Liver (tissue), 9 donors: ENCODE data around the gene LEMD2. TPM values are rescaled to one million over a fixed set of nuclear protein-coding genes. Genes with fewer than 3 reads are reported as not detected.

Experiments
- DNase-seq: peaks from one replicate; pipeline ENCODE4 v3.0.0-alpha.2; 2017; ENCODE audit warnings: low spot score
- H3K27ac ChIP-seq, 2 donors: one replicate each; pipeline ENCODE4 v1.7.0; 2013; ENCODE audit warnings: inconsistent platforms in 2 of 2, low read length in 2 of 2, control low read depth in 1 of 2, low read depth in 1 of 2, mild to moderate bottlenecking in 1 of 2
- H3K27me3 ChIP-seq, 4 donors: one replicate each; pipeline versions ENCODE4 v1.6.1 to v1.7.0; 2013; ENCODE audit warnings: low read length in 3 of 4, inconsistent platforms in 1 of 4, mild to moderate bottlenecking in 1 of 4, moderate library complexity in 1 of 4; ENCODE audit not compliant: control insufficient read depth in 4 of 4, insufficient read depth in 4 of 4
- H3K36me3 ChIP-seq, 4 donors: one replicate each; pipeline versions ENCODE4 v1.6.1 to v1.7.0; 2013; ENCODE audit warnings: low read length in 3 of 4, mild to moderate bottlenecking in 3 of 4, low read depth in 1 of 4, moderate library complexity in 1 of 4; ENCODE audit not compliant: control insufficient read depth in 4 of 4, insufficient read depth in 3 of 4
- H3K4me1 ChIP-seq, 4 donors: one replicate each; pipeline versions ENCODE4 v1.6.1 to v1.7.0; 2013; ENCODE audit warnings: low read length in 3 of 4, mild to moderate bottlenecking in 3 of 4, moderate library complexity in 1 of 4; ENCODE audit not compliant: control insufficient read depth in 4 of 4, insufficient read depth in 4 of 4
- H3K4me3 ChIP-seq, 3 donors: one replicate each; pipeline versions ENCODE4 v1.6.1 to v1.7.0; 2013; ENCODE audit warnings: low read length in 3 of 3, control low read depth in 1 of 3, low read depth in 1 of 3, mild to moderate bottlenecking in 1 of 3
- H3K9ac ChIP-seq, 2 donors: one replicate each; pipeline ENCODE4 v1.7.0; 2013; ENCODE audit warnings: low read length in 2 of 2, mild to moderate bottlenecking in 2 of 2, moderate library complexity in 2 of 2, control low read depth in 1 of 2, low read depth in 1 of 2
- H3K9me3 ChIP-seq, 4 donors: one replicate each; pipeline versions ENCODE4 v1.6.1 to v1.7.0; 2013; ENCODE audit warnings: low read length in 3 of 4; ENCODE audit not compliant: control insufficient read depth in 4 of 4
- EGR1 ChIP-seq, 2 donors: IDR thresholded peaks; 2 replicates each; pipeline ENCODE4 v1.6.1; 2016 to 2018; ENCODE audit warnings: antibody characterized with exemption in 2 of 2, low read depth in 2 of 2
- FOXA1 ChIP-seq: IDR thresholded peaks from 2 replicates; pipeline ENCODE4 v1.6.1; 2016; ENCODE audit warnings: antibody characterized with exemption
- FOXA2 ChIP-seq: IDR thresholded peaks from 2 replicates; pipeline ENCODE4 v1.6.1; 2016; ENCODE audit warnings: antibody characterized with exemption
- GABPA ChIP-seq, 2 donors: IDR thresholded peaks in 1 of 2; conservative IDR thresholded peaks in 1 of 2; 2 replicates each; pipeline ENCODE4 v1.6.1; 2016; ENCODE audit warnings: antibody characterized with exemption in 2 of 2, mild to moderate bottlenecking in 1 of 2, moderate library complexity in 1 of 2
- HNF4A ChIP-seq, 2 donors: conservative IDR thresholded peaks; 2 replicates each; pipeline ENCODE4 v1.6.1; 2016; ENCODE audit warnings: antibody characterized with exemption in 2 of 2, mild to moderate bottlenecking in 2 of 2
- HNF4G ChIP-seq: IDR thresholded peaks from 2 replicates; pipeline ENCODE4 v1.6.1; 2016; ENCODE audit warnings: antibody characterized with exemption
- JUND ChIP-seq, 2 donors: IDR thresholded peaks; 2 replicates each; pipeline ENCODE4 v1.6.1; 2016; ENCODE audit warnings: antibody characterized with exemption in 2 of 2
- MAX ChIP-seq: IDR thresholded peaks from 2 replicates; pipeline ENCODE4 v1.6.1; 2016; ENCODE audit warnings: antibody characterized with exemption
- NR2F2 ChIP-seq: IDR thresholded peaks from 2 replicates; pipeline ENCODE4 v1.6.1; 2016; ENCODE audit warnings: antibody characterized with exemption
- RAD21 ChIP-seq, 2 donors: IDR thresholded peaks; 2 replicates each; pipeline ENCODE4 v1.6.1; 2016; ENCODE audit warnings: antibody characterized with exemption in 2 of 2, mild to moderate bottlenecking in 2 of 2
- RXRA ChIP-seq, 2 donors: IDR thresholded peaks; 2 replicates each; pipeline ENCODE4 v1.6.1; 2017 to 2018; ENCODE audit warnings: antibody characterized with exemption in 2 of 2, mild to moderate bottlenecking in 1 of 2
- SP1 ChIP-seq: IDR thresholded peaks from 2 replicates; pipeline ENCODE4 v1.6.1; 2018; ENCODE audit warnings: antibody characterized with exemption, mild to moderate bottlenecking
- TAF1 ChIP-seq: conservative IDR thresholded peaks from 2 replicates; pipeline ENCODE4 v1.6.1; 2016; ENCODE audit warnings: antibody characterized with exemption, mild to moderate bottlenecking
- YY1 ChIP-seq: IDR thresholded peaks from 2 replicates; pipeline ENCODE4 v1.6.1; 2016; ENCODE audit warnings: antibody characterized with exemption, mild to moderate bottlenecking
- ZBTB33 ChIP-seq: IDR thresholded peaks from 2 replicates; pipeline ENCODE4 v1.6.1; 2016; ENCODE audit warnings: antibody characterized with exemption
- WGBS: extraction: QIAGEN DNeasy Blood & Tissue Kit; methylation state at CpG from one replicate; pipeline ENCODE4 v1.1.7; 2013; 5-methylcytosine and 5-hydroxymethylcytosine counted together
- polyA plus RNA-seq, 2 donors: library from polyadenylated mRNA; stranded (reverse) in 1 of 2; unstranded in 1 of 2; fragments of 200-250 nt in 1 of 2; fragments of >200 nt in 1 of 2; fragmentation: Nextera tagmentation in 1 of 2; extraction: Ambion mirVana in 1 of 2; gene quantifications; one replicate each; pipeline versions ENCODE4 v1.2.1 to v1.2.3, GENCODE V29; 2013 to 2015
- total RNA-seq, 2 donors: library from RNA; depleted of rRNA; stranded (reverse); fragments of >200 nt; gene quantifications; one replicate each; pipeline ENCODE4 v1.2.3, GENCODE V29; 2014
- TF ChIP-seq, protein P1 (sequence below): fragments of 150-350 bp; IDR thresholded peaks from 2 replicates; pipeline ENCODE4 v1.5.1; 2017; ENCODE audit warnings: improper control_type of control experiment, low read depth, low read length; ENCODE audit not compliant: missing input control
- TF ChIP-seq, protein P2 (sequence below): IDR thresholded peaks from 2 replicates; pipeline ENCODE4 v1.6.1; 2016; ENCODE audit warnings: antibody characterized with exemption, mild to moderate bottlenecking
- TF ChIP-seq, protein P3 (sequence below): IDR thresholded peaks from 2 replicates; pipeline ENCODE4 v1.6.1; 2016; ENCODE audit warnings: antibody characterized with exemption
- donor health status: healthy.
- donor health status: healthy.
- donor health status: healthy.
- donor health status: healthy.
- donor health status: healthy.

Gene LEMD2
- total and polyA plus RNA-seq, 4 donors, result 6.5 to 23.1 (median 16.6) TPM

DNA sequence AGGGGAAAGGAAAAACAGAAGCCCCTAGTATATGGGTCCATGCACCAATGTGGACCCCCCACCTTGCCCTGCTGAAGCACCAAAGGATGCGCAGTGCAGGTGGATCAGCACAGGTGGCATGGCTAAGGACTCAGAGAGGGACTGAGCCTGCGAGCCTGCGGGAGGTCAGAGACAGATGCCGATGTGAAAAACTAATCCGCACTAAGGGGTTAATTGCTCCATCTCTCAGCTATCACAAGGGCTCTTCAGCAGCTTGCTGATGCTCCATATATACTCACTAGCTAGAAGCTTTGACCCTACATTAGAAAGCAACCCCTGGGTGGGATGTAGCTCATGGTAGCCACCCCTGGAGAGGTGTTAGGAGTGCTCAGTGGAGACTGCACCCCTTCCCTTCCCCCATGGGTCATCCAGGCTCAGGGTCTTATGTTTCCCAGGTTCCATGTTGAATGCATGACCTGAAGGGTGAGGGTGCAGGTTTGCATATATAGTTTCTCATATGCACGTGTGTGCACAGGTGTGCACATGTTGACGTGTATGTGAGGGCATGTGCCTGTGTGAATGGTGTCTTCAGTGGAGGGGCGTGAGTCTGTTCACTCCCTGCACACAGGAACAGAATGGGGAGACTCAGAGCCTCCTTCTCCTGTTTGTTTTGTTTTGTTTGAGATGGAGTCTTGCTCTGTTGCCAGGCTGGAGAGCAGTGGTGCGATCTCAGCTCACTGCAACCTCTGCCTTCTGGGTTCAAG, 28.9 kb downstream of the LEMD2 start:
- TF ChIP-seq RXRA (IDR thresholded peaks at IDR 0.05), result no peak
- TF ChIP-seq, protein P1, sequence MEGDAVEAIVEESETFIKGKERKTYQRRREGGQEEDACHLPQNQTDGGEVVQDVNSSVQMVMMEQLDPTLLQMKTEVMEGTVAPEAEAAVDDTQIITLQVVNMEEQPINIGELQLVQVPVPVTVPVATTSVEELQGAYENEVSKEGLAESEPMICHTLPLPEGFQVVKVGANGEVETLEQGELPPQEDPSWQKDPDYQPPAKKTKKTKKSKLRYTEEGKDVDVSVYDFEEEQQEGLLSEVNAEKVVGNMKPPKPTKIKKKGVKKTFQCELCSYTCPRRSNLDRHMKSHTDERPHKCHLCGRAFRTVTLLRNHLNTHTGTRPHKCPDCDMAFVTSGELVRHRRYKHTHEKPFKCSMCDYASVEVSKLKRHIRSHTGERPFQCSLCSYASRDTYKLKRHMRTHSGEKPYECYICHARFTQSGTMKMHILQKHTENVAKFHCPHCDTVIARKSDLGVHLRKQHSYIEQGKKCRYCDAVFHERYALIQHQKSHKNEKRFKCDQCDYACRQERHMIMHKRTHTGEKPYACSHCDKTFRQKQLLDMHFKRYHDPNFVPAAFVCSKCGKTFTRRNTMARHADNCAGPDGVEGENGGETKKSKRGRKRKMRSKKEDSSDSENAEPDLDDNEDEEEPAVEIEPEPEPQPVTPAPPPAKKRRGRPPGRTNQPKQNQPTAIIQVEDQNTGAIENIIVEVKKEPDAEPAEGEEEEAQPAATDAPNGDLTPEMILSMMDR, result no peak
- no peak for TF ChIP-seq ZBTB33
- no peak for TF ChIP-seq HNF4G
- no peak for TF ChIP-seq YY1
- TF ChIP-seq, protein P2, sequence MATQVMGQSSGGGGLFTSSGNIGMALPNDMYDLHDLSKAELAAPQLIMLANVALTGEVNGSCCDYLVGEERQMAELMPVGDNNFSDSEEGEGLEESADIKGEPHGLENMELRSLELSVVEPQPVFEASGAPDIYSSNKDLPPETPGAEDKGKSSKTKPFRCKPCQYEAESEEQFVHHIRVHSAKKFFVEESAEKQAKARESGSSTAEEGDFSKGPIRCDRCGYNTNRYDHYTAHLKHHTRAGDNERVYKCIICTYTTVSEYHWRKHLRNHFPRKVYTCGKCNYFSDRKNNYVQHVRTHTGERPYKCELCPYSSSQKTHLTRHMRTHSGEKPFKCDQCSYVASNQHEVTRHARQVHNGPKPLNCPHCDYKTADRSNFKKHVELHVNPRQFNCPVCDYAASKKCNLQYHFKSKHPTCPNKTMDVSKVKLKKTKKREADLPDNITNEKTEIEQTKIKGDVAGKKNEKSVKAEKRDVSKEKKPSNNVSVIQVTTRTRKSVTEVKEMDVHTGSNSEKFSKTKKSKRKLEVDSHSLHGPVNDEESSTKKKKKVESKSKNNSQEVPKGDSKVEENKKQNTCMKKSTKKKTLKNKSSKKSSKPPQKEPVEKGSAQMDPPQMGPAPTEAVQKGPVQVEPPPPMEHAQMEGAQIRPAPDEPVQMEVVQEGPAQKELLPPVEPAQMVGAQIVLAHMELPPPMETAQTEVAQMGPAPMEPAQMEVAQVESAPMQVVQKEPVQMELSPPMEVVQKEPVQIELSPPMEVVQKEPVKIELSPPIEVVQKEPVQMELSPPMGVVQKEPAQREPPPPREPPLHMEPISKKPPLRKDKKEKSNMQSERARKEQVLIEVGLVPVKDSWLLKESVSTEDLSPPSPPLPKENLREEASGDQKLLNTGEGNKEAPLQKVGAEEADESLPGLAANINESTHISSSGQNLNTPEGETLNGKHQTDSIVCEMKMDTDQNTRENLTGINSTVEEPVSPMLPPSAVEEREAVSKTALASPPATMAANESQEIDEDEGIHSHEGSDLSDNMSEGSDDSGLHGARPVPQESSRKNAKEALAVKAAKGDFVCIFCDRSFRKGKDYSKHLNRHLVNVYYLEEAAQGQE, result no peak
- no peak for TF ChIP-seq FOXA1
- TF ChIP-seq, protein P3, sequence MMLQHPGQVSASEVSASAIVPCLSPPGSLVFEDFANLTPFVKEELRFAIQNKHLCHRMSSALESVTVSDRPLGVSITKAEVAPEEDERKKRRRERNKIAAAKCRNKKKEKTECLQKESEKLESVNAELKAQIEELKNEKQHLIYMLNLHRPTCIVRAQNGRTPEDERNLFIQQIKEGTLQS, result no peak
- TF ChIP-seq SP1, result no peak
- no peak for TF ChIP-seq EGR1 (IDR thresholded peaks at IDR 0.05; ENCODE audit: low read depth in 2 of 2)
- no peak for TF ChIP-seq FOXA2
- TF ChIP-seq HNF4A (conservative IDR thresholded peaks at IDR 0.05), result no peak
- TF ChIP-seq TAF1, result no peak
- TF ChIP-seq GABPA (IDR thresholded peaks at IDR 0.05 in 1 of 2, conservative IDR thresholded peaks at IDR 0.05 in 1 of 2), result no peak
- no peak for TF ChIP-seq NR2F2
- no peak for TF ChIP-seq JUND (IDR thresholded peaks at IDR 0.05)
- TF ChIP-seq MAX, result no peak
- no peak for TF ChIP-seq RAD21 (IDR thresholded peaks at IDR 0.05)
- Histone ChIP-seq H3K4me1 (peaks cover 8 to 34% (median 23%) of the 10 kb centered on the region in 4 donors), H3K27ac (no peak overlapping the region), H3K36me3 (no peaks in the 10 kb centered on the region), H3K27me3 (no peaks in the 10 kb centered on the region), H3K9ac (no peak overlapping the region), H3K4me3 (no peak overlapping the region), H3K9me3 (no peaks in the 10 kb centered on the region)
- DNase-seq, result no peak
- WGBS, result 88% methylated on average over 9 of the region's 9 CpGs
